Prostate gland (tissue), 2 donors: ENCODE measurements around the gene NUTM2E.
"Not testable (repeated sequence)": the region's sequence is repeated elsewhere in the genome, so short reads cannot be mapped to it uniquely, and the experiment has no call there.

Source experiments
- CTCF ChIP-seq, 4 experiments: fragments of 200-600 bp in 2 of 4; fragments of 450-650 bp in 2 of 4; sonication (generic) in 2 of 4; IDR thresholded peaks; 1 replicate in 3 of 4; 2 replicates in 1 of 4; pipeline ENCODE4 v1.5.1; 2016 to 2019; ENCODE audit warnings: antibody characterized with exemption in 4 of 4, mild to moderate bottlenecking in 2 of 4, moderate library complexity in 2 of 4
- POLR2AphosphoS5 ChIP-seq: sonication (generic); formaldehyde crosslinking; IDR thresholded peaks from one replicate; pipeline ENCODE4 v1.6.1; 2017; ENCODE audit warnings: antibody characterized with exemption

- TF ChIP-seq POLR2AphosphoS5; CTCF (IDR thresholded peaks at IDR 0.05): not testable (repeated sequence)
These were observed 11.9 kb downstream of the NUTM2E start for GRCh38 chr10:79838441-79838840.
